Measurements from ENCODE around the gene XPR1.

DNA sequence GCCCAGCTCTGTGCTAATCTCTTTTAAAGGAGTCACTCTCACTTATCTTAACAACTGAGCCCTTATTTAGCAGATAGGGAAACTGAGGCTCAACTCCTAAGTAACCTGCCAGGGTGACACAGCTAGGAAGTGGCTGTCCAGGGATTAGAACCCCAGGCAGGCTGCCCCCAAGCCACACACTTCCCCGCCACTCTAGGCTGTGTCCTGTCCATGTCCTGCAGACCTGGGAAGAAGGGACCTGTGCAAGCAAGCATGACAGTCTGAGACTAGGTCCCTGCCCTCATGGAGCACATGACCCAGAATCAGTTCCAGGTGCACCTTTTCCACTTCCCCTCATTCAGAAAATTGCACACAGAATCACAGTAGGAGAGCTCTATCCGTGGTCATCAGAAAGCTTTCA, 293.1 kb downstream of the XPR1 start:
- TF ChIP-seq, protein P1, sequence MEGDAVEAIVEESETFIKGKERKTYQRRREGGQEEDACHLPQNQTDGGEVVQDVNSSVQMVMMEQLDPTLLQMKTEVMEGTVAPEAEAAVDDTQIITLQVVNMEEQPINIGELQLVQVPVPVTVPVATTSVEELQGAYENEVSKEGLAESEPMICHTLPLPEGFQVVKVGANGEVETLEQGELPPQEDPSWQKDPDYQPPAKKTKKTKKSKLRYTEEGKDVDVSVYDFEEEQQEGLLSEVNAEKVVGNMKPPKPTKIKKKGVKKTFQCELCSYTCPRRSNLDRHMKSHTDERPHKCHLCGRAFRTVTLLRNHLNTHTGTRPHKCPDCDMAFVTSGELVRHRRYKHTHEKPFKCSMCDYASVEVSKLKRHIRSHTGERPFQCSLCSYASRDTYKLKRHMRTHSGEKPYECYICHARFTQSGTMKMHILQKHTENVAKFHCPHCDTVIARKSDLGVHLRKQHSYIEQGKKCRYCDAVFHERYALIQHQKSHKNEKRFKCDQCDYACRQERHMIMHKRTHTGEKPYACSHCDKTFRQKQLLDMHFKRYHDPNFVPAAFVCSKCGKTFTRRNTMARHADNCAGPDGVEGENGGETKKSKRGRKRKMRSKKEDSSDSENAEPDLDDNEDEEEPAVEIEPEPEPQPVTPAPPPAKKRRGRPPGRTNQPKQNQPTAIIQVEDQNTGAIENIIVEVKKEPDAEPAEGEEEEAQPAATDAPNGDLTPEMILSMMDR (IDR thresholded peaks at IDR 0.05; ENCODE audit: insufficient read depth, low read depth, low read length) = no peak
- TF ChIP-seq EZH2 (IDR thresholded peaks at IDR 0.05; ENCODE audit: insufficient read depth, low read length) = no peak
